Measurements from ENCODE around the gene MAML2.

MAML2 gene

DNA sequence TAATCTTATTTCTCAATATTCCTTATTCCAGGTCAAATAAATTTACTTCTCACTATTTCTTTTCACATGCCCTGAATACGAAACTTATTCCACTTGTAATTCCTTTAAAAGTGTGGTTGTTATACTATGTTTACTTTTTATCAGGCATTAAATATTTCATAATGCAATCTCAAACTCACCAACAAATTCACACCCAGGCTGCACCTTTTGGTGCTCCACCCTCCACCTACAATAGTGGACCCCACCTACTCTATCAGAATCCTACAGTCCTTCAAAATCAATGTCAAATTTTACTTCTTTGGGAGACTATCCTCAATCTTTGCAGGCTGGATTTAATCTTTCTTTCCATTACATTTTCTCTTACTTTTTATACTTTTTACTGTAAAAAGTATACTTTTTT is 353.2 kb downstream of the MAML2 start:
- H3K9me3 ChIP-seq (ENCODE audit: control insufficient read depth, low read length): no peaks in the 10 kb centered on the region
- no CpG with 5 or more reads among the region's 1 CpG for WGBS, 2 experiments (ENCODE audit: insufficient coverage in 2 of 2)
- H3K36me3 ChIP-seq (ENCODE audit: control insufficient read depth, insufficient read depth, low read length): peaks cover 35% of the 10 kb centered on the region
- H3K4me3 ChIP-seq (ENCODE audit: extremely low read depth, insufficient read depth, low read length, poor library complexity, severe bottlenecking): no peak overlapping the region
- H3K27ac ChIP-seq (ENCODE audit: low read depth, low read length, severe bottlenecking): no peak overlapping the region
- peaks cover 14% of the 10 kb centered on the region for H3K4me1 ChIP-seq (ENCODE audit: control insufficient read depth, insufficient read depth, low read length, poor library complexity, severe bottlenecking)

DNA sequence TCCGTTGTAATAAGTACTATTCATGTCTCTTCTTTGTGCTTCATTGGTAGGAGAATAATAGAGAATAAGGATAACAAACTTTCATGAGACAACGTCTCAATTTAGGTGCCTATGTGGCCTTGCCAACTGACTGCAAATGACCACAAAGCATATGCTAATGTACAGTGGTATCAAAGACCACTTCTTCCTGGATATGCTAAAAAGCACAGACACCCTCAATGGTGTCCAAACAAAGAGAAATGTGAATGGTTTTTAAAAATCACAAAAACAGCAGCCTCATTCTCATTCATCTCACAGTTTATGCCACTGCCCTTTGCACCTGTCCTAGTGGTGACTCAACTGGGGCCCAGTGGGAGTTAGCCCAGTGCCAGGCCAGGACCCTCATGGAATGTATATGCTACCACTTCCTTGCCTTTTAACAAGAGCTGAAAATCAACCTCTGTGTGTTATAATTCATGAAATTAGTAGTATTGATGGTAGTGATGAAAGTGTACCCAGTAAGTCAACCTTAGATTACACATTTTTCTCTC is 353.9 kb downstream of the MAML2 start:
- WGBS, 2 experiments (ENCODE audit: insufficient coverage in 2 of 2): 100% methylated on average over 1 of the region's 2 CpGs
- peaks cover 14% of the 10 kb centered on the region for H3K4me1 ChIP-seq (ENCODE audit: control insufficient read depth, insufficient read depth, low read length, poor library complexity, severe bottlenecking)
- no peak overlapping the region for H3K4me3 ChIP-seq (ENCODE audit: extremely low read depth, insufficient read depth, low read length, poor library complexity, severe bottlenecking)
- no peak overlapping the region for H3K27ac ChIP-seq (ENCODE audit: low read depth, low read length, severe bottlenecking)
- peaks cover 41% of the 10 kb centered on the region for H3K36me3 ChIP-seq (ENCODE audit: control insufficient read depth, insufficient read depth, low read length)
- no peaks in the 10 kb centered on the region for H3K9me3 ChIP-seq (ENCODE audit: control insufficient read depth, low read length)

DNA sequence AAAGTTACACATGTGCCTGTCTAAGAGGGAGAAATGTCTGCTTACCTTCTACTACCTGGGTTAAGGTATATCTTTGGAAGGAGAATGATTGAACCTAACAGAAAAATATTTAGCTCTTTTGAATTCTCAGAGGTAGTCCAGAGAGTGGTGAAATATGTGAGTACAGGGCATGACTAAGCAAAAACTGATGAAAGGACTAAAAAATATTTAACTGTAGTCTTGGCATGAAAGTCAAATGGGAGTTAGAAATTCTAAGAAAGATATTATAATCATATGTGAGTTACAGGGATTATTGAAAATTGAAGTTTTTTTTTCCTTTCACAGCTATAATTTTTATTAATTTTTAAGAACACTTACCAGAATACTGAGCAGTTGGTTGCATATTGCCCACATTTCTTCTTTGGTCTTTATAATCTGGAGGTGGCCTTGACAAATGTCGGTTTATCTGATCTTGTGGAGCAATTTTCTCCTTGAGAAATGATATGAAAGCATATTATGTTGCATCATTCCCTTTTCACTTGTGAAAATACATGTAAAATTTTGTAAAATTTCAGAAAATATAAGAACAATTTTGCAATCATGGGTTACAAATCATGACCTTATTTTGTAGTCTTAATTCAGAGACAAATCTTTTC is 357.7 kb downstream of the MAML2 start:
- no CpG with 5 or more reads among the region's 1 CpG for WGBS, 2 experiments (ENCODE audit: insufficient coverage in 2 of 2)
- H3K27ac ChIP-seq (ENCODE audit: low read depth, low read length, severe bottlenecking): no peak overlapping the region
- no peak overlapping the region for H3K4me3 ChIP-seq (ENCODE audit: extremely low read depth, insufficient read depth, low read length, poor library complexity, severe bottlenecking)
- no peaks in the 10 kb centered on the region for H3K9me3 ChIP-seq (ENCODE audit: control insufficient read depth, low read length)
- H3K4me1 ChIP-seq (ENCODE audit: control insufficient read depth, insufficient read depth, low read length, poor library complexity, severe bottlenecking): no peaks in the 10 kb centered on the region
- peaks cover 61% of the 10 kb centered on the region for H3K36me3 ChIP-seq (ENCODE audit: control insufficient read depth, insufficient read depth, low read length)

DNA sequence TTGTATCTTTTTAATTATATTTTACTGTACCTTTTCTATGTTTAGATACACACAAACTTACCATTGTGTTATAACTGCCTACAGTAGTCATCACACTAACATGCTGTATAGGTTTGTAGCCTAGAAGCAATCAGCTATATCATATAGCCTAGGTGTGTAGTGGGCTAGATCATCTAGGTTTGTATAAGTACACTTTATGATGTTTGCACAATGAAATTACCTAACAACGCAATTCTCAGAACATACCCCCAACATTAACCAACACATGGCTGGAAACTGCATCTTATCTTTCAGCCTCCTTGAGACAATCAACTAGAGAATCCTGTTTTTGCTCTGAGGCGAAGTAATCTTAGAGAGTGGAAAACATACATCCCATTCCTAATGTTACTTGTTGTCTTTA is 358.9 kb downstream of the MAML2 start:
- Histone ChIP-seq H3K27ac (ENCODE audit: low read depth, low read length, severe bottlenecking) (no peak overlapping the region), H3K9me3 (ENCODE audit: control insufficient read depth, low read length) (no peaks in the 10 kb centered on the region), H3K36me3 (ENCODE audit: control insufficient read depth, insufficient read depth, low read length) (peaks cover 62% of the 10 kb centered on the region), H3K4me1 (ENCODE audit: control insufficient read depth, insufficient read depth, low read length, poor library complexity, severe bottlenecking) (no peaks in the 10 kb centered on the region), H3K4me3 (ENCODE audit: extremely low read depth, insufficient read depth, low read length, poor library complexity, severe bottlenecking) (no peak overlapping the region)
- no CpG with 5 or more reads among the region's 2 CpGs for WGBS, 2 experiments (ENCODE audit: insufficient coverage in 2 of 2)

DNA sequence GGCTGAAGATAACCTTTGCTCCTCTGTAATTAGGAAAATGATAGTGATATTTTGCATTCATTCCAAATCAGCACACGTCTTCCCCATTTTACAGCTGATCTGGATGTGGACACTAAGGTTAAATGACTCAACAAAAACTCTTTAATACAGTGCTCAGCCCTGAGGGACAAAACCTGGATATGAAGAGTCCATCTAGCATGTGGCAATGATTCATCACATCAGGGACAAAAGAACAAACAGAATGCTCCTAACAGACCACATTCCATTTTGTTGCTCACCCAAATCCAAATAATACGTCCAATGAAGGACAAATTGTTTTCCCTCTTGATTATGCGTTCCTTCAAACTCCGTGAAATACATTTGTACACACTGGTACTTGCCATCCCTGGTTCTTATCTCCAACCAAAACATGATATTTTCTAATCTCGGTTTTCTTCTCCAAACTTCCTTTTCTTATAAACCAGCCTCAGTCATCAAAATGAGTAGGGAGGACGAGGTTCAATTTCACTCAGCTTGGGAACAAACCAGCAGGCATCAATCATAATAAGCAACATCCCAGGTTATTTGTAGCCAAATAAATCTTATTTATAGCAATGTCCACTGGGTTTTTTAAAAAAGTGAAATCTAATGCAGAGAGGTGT is 365.3 kb downstream of the MAML2 start:
- peaks cover 7% of the 10 kb centered on the region for H3K4me1 ChIP-seq (ENCODE audit: control insufficient read depth, insufficient read depth, low read length, poor library complexity, severe bottlenecking)

DNA sequence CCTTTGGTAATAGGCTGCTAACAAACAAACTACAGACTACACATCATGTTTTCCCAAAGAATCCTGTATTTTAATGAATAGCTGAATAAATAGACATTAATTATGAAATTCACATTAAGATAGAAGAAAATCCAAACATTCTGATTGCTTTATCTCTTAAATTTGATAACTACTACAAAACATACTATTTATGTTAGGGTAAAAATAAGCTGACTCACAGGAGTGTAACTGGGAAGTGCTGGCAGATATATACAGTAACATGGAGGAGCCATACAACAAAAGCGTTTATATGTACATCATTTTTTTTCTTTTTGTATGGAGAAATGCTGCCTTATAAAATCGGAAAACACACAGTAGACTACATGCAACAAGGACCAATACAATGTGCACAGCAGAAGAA is 366.4 kb downstream of the MAML2 start:
- no peak overlapping the region for H3K4me3 ChIP-seq (ENCODE audit: extremely low read depth, insufficient read depth, low read length, poor library complexity, severe bottlenecking)
- WGBS, 2 experiments (ENCODE audit: insufficient coverage in 2 of 2): no CpG with 5 or more reads among the region's 2 CpGs
- H3K27ac ChIP-seq (ENCODE audit: low read depth, low read length, severe bottlenecking): no peak overlapping the region
- H3K9me3 ChIP-seq (ENCODE audit: control insufficient read depth, low read length): no peaks in the 10 kb centered on the region
- H3K36me3 ChIP-seq (ENCODE audit: control insufficient read depth, insufficient read depth, low read length): peaks cover 29% of the 10 kb centered on the region
- peaks cover 7% of the 10 kb centered on the region for H3K4me1 ChIP-seq (ENCODE audit: control insufficient read depth, insufficient read depth, low read length, poor library complexity, severe bottlenecking)

More for the DNA sequence above, 365.3 kb downstream of the MAML2 start:
- Histone ChIP-seq H3K36me3 (ENCODE audit: control insufficient read depth, insufficient read depth, low read length) (peaks cover 31% of the 10 kb centered on the region), H3K27ac (ENCODE audit: low read depth, low read length, severe bottlenecking) (no peak overlapping the region), H3K4me3 (ENCODE audit: extremely low read depth, insufficient read depth, low read length, poor library complexity, severe bottlenecking) (no peak overlapping the region), H3K9me3 (ENCODE audit: control insufficient read depth, low read length) (no peaks in the 10 kb centered on the region)
- WGBS, 2 experiments (ENCODE audit: insufficient coverage in 2 of 2): 81 to 89% methylated on average over 3 to 5 of the region's 6 CpGs

DNA sequence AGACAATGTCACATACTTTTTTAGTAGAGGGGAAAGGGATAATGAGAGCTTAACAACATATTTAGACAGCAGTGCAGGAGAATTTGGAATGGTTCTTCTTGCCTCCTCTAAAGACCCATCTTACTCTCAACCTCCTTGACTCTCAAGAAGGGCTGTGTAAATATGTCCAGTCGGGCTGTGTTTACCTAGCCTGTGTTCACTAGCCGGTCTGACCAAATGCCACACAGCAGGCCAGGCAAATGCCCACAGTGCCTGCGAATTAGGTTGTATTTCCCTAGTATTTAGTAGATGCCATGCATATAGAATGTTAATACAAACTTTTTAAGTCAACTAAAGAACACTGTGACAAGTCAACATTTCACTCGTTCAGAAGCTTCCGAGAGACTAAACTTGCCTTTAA is 367.7 kb downstream of the MAML2 start:
- Histone ChIP-seq H3K9me3 (ENCODE audit: control insufficient read depth, low read length) (no peaks in the 10 kb centered on the region), H3K4me3 (ENCODE audit: extremely low read depth, insufficient read depth, low read length, poor library complexity, severe bottlenecking) (no peak overlapping the region), H3K4me1 (ENCODE audit: control insufficient read depth, insufficient read depth, low read length, poor library complexity, severe bottlenecking) (peaks cover 7% of the 10 kb centered on the region), H3K36me3 (ENCODE audit: control insufficient read depth, insufficient read depth, low read length) (peaks cover 17% of the 10 kb centered on the region), H3K27ac (ENCODE audit: low read depth, low read length, severe bottlenecking) (no peak overlapping the region)
- WGBS, 2 experiments (ENCODE audit: insufficient coverage in 2 of 2): 86 to 100% methylated on average over 1 of the region's 5 CpGs

DNA sequence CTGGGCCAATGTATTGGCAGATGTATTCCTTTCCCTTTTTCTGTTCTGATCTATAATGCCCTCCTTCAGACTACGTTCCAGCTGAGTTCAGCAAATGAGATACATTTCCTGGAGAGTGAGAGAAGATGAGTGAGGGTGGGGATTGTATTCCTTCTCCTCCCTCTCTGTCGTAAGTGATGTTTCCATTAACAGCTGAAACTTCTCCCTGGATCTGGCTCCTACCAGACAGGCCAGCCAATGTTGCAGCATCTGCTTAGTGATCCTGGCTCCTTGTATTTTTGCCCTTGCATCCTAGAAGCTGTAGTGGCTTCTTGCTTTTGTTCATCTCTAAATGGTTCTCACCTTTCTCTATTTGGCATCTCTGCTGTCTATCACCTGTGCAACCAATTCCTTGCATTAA is 370.9 kb downstream of the MAML2 start:
- Histone ChIP-seq H3K4me3 (ENCODE audit: extremely low read depth, insufficient read depth, low read length, poor library complexity, severe bottlenecking) (no peak overlapping the region), H3K4me1 (ENCODE audit: control insufficient read depth, insufficient read depth, low read length, poor library complexity, severe bottlenecking) (no peaks in the 10 kb centered on the region), H3K9me3 (ENCODE audit: control insufficient read depth, low read length) (no peaks in the 10 kb centered on the region), H3K36me3 (ENCODE audit: control insufficient read depth, insufficient read depth, low read length) (no peaks in the 10 kb centered on the region), H3K27ac (ENCODE audit: low read depth, low read length, severe bottlenecking) (no peak overlapping the region)
- no CpG with 5 or more reads among the region's 2 CpGs for WGBS, 2 experiments (ENCODE audit: insufficient coverage in 2 of 2)

DNA sequence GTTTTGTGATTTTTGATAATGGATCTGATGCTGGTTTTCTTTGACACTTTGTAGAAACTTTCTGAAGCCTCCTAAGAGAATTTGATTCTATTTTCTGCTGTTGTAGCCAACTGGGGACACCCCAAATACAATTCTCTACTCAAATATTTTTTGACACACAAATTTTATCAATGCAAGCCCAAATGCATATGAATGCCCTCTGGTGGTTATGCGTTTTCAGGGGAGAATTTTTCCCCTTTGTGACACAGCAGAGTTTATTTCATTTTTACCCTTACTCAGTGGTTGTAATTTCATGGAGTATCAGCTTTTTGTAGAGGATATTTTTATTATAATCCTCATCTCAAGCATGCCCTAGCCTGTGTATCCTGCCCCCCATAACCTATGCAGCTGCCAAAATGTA is 374.4 kb downstream of the MAML2 start:
- no CpG with 5 or more reads among the region's 1 CpG for WGBS, 2 experiments (ENCODE audit: insufficient coverage in 2 of 2)
- H3K27ac ChIP-seq (ENCODE audit: low read depth, low read length, severe bottlenecking): no peak overlapping the region
- no peaks in the 10 kb centered on the region for H3K36me3 ChIP-seq (ENCODE audit: control insufficient read depth, insufficient read depth, low read length)
- H3K9me3 ChIP-seq (ENCODE audit: control insufficient read depth, low read length): no peaks in the 10 kb centered on the region
- H3K4me1 ChIP-seq (ENCODE audit: control insufficient read depth, insufficient read depth, low read length, poor library complexity, severe bottlenecking): no peaks in the 10 kb centered on the region
- no peak overlapping the region for H3K4me3 ChIP-seq (ENCODE audit: extremely low read depth, insufficient read depth, low read length, poor library complexity, severe bottlenecking)

DNA sequence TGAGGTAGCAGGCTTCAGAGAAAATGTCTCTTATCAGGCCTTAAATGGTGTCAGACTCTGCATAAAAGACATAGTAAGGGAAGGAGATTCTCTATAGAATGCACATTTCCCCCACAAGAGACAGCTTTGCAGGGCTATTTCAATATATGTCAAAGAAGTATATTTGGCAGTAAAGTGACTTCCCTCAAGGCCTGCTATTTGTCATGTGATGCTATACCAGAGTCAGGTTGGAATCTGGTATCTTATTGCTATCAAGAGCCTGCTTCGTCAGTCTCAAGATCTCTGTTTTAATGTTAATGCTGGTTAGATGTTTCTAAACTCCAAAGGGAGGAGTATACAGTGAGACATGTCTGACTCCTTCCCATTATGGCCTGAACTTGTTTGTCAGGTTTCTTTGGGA is 378.7 kb downstream of the MAML2 start:
- Histone ChIP-seq H3K36me3 (ENCODE audit: control insufficient read depth, insufficient read depth, low read length) (no peaks in the 10 kb centered on the region), H3K9me3 (ENCODE audit: control insufficient read depth, low read length) (no peaks in the 10 kb centered on the region), H3K4me3 (ENCODE audit: extremely low read depth, insufficient read depth, low read length, poor library complexity, severe bottlenecking) (no peak overlapping the region), H3K27ac (ENCODE audit: low read depth, low read length, severe bottlenecking) (no peak overlapping the region), H3K4me1 (ENCODE audit: control insufficient read depth, insufficient read depth, low read length, poor library complexity, severe bottlenecking) (no peaks in the 10 kb centered on the region)
- 75 to 100% methylated on average over 1 of the region's 1 CpG for WGBS, 2 experiments (ENCODE audit: insufficient coverage in 2 of 2)

DNA sequence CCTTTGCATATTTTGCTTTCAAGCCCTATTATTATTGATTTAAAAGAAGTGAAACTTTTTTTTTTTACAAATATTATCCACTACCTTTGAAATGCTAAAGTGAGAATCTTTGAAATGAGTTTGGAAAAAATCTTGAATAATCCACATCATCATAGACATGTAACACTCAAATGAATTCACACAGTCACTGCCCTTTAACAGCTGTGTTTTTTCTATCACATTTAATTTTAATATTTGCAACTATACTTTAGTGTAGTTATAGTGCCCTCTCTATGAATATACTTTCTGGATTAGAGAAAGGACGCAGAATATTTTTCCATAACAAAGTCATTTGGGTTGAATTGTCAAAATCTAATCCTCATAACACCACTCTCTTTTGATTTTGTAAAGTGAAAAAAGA is 381.2 kb downstream of the MAML2 start:
- no peaks in the 10 kb centered on the region for H3K4me1 ChIP-seq (ENCODE audit: control insufficient read depth, insufficient read depth, low read length, poor library complexity, severe bottlenecking)
- no peak overlapping the region for H3K27ac ChIP-seq (ENCODE audit: low read depth, low read length, severe bottlenecking)
- no CpG with 5 or more reads among the region's 1 CpG for WGBS, 2 experiments (ENCODE audit: insufficient coverage in 2 of 2)
- no peaks in the 10 kb centered on the region for H3K9me3 ChIP-seq (ENCODE audit: control insufficient read depth, low read length)
- H3K36me3 ChIP-seq (ENCODE audit: control insufficient read depth, insufficient read depth, low read length): no peaks in the 10 kb centered on the region
- no peak overlapping the region for H3K4me3 ChIP-seq (ENCODE audit: extremely low read depth, insufficient read depth, low read length, poor library complexity, severe bottlenecking)

Measured in mesodermal cell (in vitro differentiated cells).